HS-5 (cell line): Measurements from ENCODE around the gene PLCG2.
"Not testable (repeated sequence)": the region's sequence is repeated elsewhere in the genome, so short reads cannot be mapped to it uniquely, and the experiment has no call there.

Experiments used
- DNase-seq: peaks from one replicate; pipeline ENCODE4 v3.0.0-alpha.2; 2012; ENCODE audit warnings: low read depth

The PLCG2 gene

DNA sequence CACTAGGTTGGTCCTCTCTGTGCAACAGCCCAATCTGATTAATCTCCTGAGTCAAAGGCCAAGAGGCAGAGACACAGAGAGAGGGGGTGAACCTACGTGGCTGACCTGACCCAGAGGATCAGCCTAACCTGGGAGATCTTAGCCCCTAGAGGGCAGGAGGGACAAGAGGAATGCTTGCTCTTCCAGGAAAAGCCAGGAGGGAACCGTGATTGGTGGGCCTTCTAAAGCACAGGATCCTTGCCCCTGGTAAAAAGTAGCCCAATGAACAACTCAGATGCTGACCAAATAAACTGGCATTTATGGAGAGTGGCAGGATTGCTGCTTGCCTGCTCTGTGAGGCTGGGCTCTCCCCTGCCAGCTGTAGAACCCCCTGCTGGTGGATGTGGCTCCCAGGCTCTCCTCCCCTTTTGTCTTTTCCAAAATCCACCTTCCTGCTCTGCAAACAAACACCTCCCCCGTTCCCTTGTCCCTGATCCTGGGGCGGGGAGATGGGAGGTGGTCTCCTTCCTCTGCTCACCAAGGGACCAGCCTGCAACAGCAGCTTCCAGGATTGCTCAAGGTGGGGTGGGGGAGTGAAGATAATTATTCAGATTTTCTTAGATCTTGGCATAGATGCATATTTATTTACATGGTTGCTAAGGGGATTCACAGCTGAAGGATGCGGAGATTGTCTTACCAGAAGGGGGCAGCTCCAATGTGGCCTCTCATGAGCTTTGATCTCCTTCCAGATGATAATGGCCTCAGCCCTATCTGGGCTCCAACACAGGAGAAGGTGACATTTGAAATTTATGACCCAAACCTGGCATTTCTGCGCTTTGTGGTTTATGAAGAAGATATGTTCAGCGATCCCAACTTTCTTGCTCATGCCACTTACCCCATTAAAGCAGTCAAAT lies 160.3 kb downstream of the PLCG2 start:
- DNase-seq = no peak

DNA sequence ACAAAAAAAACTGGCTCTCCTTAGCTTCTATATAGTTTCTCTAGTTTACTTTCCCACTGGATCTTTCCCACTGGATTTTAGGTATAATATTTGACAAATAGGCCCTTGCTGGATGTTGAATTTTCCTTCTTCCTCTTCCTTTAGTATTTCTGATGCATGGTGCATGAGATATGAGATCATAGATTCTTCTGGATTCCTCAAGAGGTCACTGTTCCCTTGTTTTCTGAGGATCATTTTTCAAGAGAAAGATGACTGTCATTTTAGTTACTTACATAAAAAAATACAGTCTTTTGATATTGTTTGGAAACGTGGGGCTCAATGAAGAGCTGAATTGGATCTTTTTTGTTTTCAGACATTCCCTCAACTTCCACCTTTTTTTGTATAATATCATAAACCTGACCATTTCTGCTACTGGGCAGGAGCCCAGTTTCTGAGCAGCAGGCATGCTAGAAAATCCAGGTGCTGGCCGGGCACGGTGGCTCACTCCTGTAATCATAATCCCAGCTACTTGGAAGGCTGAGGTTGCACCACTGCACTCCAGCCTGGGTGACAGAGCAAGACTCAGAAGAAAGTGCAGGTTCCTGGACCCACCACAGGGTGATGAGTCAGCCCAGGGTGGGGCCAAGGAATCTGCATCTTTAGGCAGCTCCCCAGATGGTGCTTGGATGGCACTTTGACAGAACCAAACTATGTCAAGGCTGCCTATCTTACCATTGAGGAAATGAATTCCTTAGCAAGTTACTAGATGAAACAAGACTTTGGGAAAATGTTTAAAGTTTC lies 161.9 kb downstream of the PLCG2 start:
- DNase-seq = peak; percentile 8

- no peak for DNase-seq
These were observed 163.0 kb downstream of the PLCG2 start for GRCh38 chr16:81942007-81942601.

GRCh38 chr16:81945665-81946064 lies 166.6 kb downstream of the PLCG2 start:
- peak; percentile 14 for DNase-seq

GRCh38 chr16:81946206-81946605 lies 167.1 kb downstream of the PLCG2 start:
- peak; percentile 51 for DNase-seq

- no peak for DNase-seq
These were observed 172.5 kb downstream of the PLCG2 start for GRCh38 chr16:81951564-81951963.

DNA sequence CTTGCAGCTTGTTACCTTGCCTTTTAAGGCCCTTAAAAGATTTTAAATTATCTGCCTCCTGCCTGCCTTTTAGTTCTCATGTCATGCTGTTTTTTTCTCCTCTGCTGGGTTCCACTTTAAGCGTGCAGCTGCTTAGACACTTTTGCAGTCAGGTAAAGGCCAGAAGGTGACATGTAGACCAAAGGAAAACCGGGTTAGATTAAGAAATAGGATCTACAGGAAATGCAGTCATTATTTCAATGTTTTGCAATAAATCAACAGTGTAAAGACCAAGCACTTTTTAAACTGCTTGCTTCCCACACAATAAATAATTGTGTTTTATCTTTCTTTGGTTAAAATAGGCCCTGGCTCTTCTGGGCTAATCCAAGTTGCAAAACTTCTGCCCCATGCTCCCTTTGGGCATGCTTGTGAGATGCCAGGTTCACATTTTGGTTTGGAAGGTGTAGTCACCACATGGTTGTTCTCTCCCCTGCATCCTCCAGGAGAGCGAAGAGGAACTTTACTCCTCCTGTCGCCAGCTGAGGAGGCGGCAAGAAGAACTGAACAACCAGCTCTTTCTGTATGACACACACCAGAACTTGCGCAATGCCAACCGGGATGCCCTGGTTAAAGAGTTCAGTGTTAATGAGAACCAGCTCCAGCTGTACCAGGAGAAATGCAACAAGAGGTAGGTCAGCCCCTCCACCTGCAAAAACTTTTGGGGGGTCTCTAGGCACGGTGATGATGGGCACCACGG lies 177.3 kb downstream of the PLCG2 start:
- no peak for DNase-seq

DNA sequence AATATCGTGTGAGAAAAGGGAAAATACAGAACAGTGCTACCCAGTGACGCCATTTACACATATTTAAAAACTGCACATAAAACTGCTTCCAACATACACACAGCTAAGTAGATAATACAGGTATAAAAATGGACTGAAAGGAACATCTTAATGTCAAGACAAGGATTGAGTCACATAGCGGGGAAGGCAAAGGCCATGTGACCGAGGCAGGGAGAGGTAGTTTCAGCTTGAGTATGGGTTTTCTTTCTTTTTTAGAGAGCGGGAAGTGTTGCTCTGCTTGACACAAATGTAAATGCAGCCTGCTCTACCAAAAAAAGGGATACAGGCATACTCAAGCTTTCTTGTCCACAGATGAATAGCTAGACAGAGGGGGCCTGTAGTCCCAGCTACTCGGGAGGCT lies 185.7 kb downstream of the PLCG2 start:
- no peak for DNase-seq

DNA sequence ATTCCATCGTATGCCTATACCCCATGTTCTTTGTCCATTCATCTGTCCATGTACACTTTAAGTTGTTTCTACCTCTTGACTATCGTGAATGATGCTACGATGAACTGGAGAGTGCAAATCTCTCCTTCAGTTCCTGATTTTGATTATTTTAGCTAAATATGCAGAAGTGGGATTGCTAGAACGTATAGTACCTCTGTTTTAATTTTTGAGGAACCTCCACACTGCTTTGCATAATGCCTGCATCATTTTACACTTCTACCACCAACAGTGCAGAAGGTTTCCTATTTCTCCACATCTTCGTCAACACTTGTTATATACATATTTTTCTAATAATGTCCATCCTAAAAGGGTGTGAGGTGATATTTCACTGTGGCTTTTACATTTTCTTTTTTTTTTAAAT lies 188.3 kb downstream of the PLCG2 start:
- no peak for DNase-seq

- no peak for DNase-seq
These were observed 192.8 kb downstream of the PLCG2 start for GRCh38 chr16:81971853-81972252.

DNA sequence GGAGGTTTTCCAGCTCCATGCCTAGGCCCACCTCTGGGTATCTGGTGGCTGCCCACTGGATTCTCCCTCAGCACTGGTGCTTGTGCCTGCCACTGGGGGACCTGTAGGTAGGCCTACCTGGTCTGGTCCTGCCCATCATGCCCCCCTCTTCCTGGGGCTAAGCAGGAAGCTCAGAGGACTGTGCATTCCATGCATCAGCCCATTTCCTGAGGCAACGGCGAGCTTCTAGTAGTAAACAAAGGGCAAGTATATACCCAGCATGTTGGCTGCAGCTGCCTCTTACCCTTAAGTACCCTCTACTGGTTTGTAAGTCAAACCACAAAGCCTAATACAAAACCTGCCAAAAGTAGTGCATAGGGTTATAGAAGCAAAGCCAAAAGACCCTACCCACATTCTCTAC lies 194.6 kb downstream of the PLCG2 start:
- DNase-seq = no peak

- DNase-seq = no peak
These were observed 196.5 kb downstream of the PLCG2 start for GRCh38 chr16:81975637-81976036.

- DNase-seq = not testable (repeated sequence)
These were observed 198.3 kb downstream of the PLCG2 start for GRCh38 chr16:81977335-81977942.

DNA sequence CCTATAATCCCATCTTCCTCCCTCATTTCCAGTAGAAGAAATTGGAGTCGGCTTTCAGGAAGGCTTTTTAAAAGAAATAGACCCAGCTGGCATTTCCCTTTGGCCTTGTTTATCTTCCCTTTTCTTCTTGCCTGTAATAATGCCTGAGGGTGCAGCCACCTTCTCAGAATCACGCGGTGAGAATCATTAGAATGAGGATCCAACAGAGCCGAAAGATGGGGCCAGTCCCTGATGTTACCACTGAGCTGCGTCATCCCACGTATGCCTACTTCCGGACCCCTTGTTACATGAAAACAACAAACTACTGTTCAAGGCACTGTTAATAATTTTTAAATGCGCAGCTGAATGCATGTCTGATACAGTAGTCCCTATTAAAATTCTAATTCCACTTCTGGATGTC lies 208.0 kb downstream of the PLCG2 start:
- DNase-seq = no peak

DNA sequence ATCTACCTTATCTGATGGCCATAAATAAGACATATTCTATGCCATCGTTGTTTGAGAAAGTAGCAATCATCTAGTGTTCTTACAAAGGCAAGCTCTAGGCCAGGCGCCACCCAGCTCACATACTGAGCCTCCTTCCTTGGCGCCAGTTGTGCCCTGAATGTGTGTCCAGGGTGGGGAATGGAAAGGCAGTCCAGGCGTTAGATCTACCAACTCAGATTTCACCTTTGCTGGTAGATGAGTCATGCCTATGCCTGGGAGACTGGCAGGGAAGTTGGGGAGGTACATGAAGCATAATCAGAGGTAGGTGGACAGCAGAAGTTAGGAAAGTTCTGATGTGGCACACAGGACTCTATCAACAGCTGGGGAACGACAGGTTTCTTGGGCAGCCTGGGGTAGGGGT lies 208.6 kb downstream of the PLCG2 start:
- DNase-seq = no peak

- DNase-seq = no peak
These were observed 213.8 kb downstream of the PLCG2 start for GRCh38 chr16:81992859-81993258.

- DNase-seq = no peak
These were observed 215.4 kb downstream of the PLCG2 start for GRCh38 chr16:81994485-81994884.

DNA sequence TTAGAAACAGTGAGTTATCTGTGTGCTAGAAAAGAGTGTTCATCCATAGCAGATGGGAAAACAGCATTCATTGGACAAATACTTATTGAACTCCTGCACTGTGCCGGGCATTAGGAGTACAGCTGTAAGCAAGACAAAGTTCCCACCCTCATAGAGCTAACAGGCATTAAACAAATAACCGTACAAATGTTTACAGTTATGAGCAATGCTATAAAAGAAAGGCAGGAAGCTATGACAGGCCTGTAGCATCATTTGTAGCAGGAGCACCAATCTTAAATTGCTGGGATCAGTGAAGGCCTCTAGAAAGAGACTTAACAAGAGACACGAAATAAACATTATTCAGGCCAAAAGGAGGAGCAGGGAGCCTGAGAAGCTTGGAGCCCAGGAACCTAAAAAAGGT lies 216.6 kb downstream of the PLCG2 start:
- DNase-seq = no peak

DNA sequence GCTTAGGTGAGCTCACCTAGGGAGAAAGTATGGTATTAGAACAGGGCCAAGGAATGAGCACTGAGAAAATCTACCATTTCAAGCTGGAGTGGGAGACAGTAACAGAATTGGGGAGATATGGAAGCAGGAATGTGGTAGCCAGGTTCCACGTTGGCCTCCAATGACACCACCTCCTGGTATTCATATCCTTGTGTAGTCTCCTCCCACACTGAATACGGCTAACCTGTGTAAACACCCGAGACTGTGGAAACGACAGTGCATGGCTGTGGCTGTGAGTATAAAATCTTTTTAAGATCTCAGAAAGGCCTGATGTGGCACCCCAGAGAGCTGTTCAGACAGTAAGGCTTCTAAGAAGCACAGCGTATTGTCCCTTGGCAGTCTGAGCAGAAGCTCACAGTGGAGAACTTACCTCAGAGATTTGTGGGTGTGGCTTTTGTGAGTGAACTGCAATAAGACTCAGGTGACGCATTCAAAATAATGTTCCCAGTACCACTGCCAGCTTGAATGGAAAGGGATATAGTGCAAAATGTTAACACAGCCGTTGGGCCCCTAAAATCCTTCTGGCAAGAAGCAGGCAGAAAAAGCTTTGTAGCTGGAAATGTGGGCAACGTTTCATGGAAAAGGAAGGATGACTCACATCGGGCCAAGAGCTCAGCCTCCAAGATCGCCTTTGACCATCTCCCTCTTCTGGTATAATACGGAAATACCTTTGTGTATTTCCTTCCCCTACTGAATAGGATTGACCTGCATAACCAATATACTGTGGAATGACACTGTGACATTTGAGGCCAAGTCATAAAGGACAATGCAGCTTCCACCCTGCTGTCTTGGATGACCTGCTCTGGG lies 217.8 kb downstream of the PLCG2 start:
- peak; percentile 31 for DNase-seq

- peak; percentile 49 for DNase-seq
These were observed 218.6 kb downstream of the PLCG2 start for GRCh38 chr16:81997738-81998137.

- DNase-seq = no peak
These were observed 223.7 kb downstream of the PLCG2 start for GRCh38 chr16:82002831-82003230.
